ENCODE measurements around the gene ARHGEF11.

The ARHGEF11 gene

DNA sequence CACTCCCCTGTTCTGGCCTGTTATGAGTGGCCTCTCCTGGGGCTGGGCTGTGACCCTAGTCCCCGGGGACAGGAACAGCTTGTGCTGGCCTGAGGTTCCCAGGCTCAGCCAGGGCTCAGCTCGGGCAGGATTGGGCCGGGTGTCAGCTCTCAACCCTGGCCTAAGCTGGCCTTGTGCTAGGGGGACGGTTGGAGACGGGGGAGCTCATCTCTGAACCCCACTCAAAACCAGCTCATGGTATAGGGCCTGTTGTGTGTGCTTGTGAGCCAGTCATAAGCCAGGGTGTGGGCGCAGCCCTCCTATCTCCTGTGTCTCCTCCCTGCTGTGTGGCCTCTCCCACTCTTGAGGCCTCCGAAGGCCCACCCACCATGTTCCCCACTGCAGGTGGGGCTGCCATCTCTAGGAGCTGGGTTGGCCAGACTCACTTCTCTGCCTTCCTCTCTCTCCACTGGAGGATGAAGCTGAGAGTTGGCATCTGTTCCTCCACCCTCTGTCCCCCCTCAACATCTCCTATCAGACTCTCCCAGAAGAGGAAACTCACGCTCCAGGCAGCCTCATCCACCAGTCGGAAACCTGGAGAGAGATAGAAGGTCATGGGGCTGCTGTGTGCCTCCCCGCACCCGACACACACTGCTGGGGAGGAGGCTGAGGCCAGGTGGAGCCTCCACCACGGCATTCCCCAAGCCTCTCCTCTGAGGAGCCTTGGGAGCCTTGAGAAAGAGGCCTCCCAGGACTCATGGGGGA lies 150.7 kb downstream of the ARHGEF11 start:
- DNase-seq (ENCODE audit: low spot score): no peak

DNA sequence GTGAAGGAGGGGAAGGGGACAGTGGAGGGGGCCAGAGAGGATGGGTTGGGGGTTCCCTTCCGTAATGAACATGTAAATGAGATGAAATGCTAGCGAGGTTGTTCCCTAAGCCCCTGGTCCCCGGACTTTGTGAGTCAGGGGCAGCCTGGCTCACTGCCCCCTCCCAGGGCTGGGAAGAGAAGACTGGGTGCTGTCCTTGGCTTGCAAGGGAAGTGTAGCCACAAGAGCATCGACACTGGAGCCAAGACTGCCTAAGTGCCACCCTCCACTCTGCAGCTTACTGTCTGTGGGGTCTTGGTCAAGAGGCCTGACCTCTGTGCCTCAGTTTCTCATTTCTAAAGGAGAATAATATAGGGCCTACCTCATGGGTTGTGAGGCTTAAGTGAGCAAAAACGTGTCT lies 151.5 kb downstream of the ARHGEF11 start:
- no peak for DNase-seq (ENCODE audit: low spot score)

DNA sequence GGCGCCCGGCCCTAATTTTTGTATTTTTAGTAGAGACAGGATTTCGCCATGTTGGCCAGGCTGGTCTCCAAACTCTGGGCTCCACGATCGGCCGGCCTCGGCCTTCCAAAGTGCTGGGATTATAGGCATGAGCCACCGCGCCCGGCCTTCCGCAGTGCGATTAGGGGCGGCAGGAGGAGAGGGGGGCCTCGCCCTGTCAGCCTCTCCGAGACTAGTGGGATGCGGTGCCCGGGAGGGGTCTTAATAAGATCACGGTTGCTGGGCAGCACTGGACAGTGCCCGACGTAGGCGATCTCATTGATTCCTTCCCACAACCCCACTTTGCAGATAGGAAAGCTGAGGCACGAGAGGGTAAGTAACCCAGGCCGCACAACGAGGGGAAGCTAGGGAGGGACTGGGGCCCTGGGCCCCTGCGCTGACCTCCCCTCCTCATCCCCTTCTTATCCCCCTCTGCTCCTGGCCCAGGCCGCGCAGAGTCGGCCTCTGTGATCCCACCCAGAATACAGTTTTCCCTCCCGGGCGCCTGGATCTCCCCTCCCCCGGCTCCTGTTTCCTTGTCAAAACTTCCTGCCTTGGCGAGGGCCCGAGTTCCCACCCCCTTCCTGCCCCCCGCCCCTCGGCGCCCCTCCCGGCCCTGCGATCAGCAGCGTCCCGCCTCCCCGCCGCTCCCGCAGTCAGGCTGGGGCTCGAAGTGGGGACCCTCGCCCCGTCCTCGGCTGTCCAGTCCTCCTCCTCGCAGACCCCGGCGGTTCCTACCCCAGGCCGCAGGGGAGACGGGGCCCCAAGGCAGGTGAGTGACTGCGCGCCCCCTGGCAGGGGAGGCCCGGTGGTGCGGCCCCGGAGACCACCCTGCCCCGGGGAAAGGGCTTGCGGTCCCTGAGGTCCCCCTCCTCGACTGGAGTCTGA lies 152.2 kb downstream of the ARHGEF11 start, which contains the start of gene PEAR1:
Gene PEAR1, plus strand, starts transcription at position 671 of the 906 bp plus-strand sequence. CDS start 10,209 bp downstream, outside the sequence.
- no peak for DNase-seq (ENCODE audit: low spot score)

DNA sequence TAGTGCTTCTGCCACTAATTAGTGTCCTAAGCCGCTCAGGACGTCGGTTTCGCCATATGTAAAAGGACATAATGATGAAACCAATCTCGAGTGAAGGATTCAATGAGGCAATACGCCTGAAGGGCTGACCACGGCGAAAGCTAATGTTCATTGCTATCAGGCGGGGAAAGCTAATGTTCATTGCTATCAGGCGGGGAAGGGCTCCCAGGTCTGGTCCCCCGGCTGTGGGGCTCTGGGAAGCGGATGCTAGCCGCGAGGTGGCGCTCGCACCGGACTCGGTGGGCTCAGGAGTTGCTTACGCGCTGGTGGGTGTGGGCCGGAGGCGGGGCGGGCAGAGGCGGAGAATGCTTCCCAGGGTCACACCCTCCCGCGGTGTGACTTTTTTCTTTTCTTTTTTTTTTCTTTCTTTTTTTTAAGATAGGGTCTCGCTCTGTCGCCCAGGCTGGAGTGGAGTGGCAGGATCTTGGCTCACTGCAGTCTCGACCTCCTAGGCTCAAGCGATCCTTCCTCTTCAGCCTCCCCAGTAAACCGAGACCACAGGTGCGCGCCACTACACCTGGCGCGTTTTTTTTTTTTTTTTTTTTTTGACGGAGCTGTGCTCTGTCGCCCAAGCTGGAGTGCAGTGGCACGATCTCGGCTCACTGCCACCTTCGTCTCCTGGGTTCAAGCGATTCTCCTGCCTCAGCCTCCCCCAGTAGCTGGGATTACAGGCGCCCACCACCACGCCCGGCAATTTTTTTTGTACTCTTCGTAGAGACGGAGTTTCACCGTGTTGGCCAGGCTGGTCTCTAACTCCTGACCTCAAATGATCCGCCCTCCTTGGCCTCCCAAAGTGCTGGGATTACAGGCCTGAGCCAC lies 153.1 kb downstream of the ARHGEF11 start:
- peak; percentile 95 for DNase-seq (ENCODE audit: low spot score)

DNA sequence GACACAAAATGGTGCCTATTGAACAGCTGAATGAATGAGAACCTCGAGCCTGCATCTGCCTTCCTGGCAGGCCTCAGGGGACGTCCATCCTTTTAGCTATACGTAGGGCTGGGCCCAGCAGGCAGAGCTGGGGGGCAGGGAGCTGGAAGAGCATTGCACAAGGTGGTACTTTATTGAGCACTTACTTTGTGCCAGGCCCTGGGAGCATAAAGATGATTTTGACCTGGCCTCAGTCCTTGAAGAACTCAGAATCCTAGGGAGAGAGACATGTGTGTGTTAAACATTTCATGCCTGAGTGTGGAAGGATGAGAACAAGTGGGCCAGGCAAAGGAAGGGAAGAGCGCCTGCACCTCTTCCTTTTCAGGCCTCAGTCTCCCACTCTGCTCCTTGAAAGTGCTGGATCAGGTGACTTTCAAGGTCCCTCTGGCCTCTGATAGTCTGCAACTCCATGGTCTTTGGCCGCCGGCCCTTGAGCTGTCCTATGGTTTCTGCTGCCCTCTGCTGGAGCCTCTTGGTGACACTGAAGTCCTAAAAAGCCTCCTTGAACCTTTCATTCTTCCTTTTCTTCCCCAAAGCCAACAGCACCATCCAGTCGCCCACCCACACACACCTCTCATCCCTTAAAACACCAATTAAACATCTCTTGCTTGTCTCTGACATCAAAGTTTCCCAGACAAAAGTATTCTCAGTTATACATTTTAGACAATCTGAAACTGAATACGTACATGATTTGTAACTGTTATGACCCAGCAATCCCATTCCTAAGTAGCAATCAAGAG lies 155.6 kb downstream of the ARHGEF11 start:
- peak; percentile 85 for DNase-seq (ENCODE audit: low spot score)

DNA sequence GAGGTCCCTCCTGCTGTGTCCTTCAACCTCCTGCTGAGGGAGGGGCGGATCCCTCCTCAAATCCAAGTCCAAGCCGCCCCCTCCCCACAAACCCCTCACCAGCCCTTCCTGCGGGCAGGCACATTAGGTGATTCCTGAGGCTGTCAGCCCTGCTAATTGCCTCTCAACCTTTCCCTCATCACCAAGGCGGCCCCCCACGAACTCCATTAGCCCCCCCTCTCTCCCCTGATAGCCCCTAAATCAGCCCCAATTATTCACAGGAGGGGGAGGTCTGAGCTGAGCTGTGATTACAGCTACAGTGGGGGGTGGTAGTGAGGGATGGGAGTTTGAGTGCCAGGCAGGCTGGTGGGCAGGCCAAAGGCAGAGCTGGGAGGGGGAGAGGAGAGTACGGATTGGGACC lies 157.8 kb downstream of the ARHGEF11 start:
- DNase-seq (ENCODE audit: low spot score): no peak

DNA sequence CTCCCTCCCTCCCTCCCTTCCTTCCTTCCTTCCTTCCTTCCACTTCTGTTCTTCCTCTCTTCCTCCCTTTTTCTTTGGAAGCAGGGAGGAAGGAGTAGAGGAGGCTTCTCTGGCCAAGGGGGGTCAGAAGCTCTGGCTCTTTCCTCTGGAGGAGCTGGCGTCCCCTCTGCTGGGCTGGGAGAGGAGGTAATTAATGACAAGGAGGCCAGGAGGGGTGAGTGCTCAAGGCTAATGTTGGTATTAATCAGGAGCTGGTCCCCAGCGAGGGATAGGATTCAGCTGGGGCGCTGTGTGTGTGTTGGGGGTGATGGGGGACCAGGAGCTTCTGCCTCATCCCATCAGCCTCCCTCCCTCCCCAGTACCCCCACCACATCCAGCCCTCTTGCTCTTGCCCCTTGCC lies 158.2 kb downstream of the ARHGEF11 start:
- no peak for DNase-seq (ENCODE audit: low spot score)

DNA sequence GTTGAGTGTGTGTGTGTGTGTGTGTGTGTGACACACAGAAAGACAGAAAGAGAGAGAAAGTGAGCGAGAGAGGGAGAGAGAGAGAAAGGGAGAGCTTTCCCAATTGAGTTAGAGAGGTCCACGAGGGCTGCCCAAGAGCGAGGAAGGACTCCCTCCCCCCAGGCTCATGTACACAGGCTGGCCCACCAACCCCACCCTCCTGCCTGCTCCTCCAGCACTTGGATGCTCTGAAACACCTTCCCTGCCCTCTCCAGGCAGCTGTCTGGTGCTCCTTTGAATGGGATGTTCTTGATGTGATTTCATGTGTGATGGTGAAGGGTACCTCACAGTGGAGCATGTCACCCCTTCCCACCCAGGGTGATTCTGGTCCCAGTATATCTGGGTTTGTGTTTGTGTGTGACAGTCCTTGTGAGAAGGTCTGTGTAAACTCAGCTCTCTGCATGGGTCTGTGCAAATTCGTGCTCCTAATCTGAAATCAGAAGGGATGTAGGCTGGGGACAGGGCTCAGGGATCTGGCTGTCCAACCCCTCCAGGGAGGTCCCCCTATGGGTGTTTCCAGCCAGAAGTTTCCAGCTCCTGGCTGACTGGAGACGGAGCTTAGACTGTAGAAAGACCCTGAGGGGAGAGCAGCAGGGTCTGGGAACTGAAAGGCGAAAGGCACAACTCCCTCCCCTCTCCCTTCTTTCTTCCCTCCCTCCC lies 158.8 kb downstream of the ARHGEF11 start:
- DNase-seq (ENCODE audit: low spot score): no peak

DNA sequence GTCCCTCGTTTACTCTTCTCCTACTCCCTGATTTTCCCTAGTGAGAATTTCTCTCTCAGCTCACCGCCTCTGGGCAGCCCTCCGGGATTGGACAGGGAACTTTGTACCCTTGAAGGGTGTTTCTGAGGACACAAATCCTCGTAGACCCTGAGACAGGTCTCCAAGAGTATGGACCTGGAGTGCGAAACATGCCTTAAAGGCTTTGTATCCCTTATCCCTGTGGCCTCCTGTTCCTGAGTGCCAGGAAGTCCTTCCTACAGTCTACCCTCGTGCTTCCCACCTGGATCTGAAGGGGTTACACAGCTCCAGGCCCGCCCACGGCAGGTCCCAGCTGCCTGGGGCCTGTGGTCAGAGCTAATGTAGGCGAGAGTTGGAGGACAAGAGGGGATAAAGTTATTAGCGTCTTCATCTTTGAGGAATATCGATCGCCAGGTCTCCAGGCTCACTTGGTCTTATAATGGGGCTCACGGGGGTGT lies 159.6 kb downstream of the ARHGEF11 start:
- DNase-seq (ENCODE audit: low spot score): no peak

DNA sequence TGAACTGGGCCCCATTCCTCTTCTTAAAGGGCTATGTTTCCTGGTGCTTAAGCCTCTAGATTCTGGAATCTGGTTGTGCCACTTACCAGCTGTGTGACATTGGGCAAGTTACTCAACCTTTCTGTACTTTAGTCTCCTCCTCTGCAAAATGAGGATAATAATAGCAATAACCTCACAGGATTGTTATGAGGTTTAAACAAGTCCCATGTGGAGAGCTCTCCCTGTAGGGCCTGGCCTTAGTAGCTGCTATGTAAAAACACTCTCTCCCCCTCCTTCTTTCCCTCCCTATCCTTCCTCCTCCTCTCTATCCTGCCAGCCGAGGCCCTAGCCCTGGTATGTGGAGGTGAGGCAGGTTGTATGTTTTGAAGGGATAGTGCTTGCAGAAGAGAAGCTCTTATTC lies 160.2 kb downstream of the ARHGEF11 start:
- DNase-seq (ENCODE audit: low spot score): no peak
